DOHH2 (cell line): ENCODE measurements around the gene IMMP2L.

Experiments
- H3F3A ChIP-seq: fragments of 200-600 bp; sonication (generic), shearing (Covaris generic); 2 replicates; pipeline ENCODE4 v1.6.0; 2016; ENCODE audit warnings: antibody characterized with exemption, mild to moderate bottlenecking; ENCODE audit not compliant: control insufficient read depth, insufficient read depth
- H3K27ac ChIP-seq: fragments of 200-600 bp; sonication (generic); 2 replicates; pipeline ENCODE4 v1.5.1; 2014; ENCODE audit warnings: low read depth, mild to moderate bottlenecking, low read length, moderate library complexity
- H3K27me3 ChIP-seq: fragments of 200-600 bp; sonication (generic); 2 replicates; pipeline ENCODE4 v1.6.1; 2014; ENCODE audit warnings: mild to moderate bottlenecking, low read length, mixed read lengths; ENCODE audit not compliant: control insufficient read depth
- H3K36me3 ChIP-seq: fragments of 200-600 bp; sonication (generic); 2 replicates; pipeline ENCODE4 v1.6.1; 2014; ENCODE audit warnings: mild to moderate bottlenecking, low read length, moderate library complexity, mixed read lengths; ENCODE audit not compliant: control insufficient read depth
- H3K4me1 ChIP-seq: fragments of 200-600 bp; sonication (generic); 2 replicates; pipeline ENCODE4 v1.6.1; 2014; ENCODE audit warnings: mild to moderate bottlenecking, low read length, mixed read lengths; ENCODE audit not compliant: control insufficient read depth
- H3K4me2 ChIP-seq: fragments of 200-600 bp; sonication (generic); 2 replicates; pipeline ENCODE4 v1.6.0; 2014; ENCODE audit warnings: mild to moderate bottlenecking, low read length, moderate library complexity
- H3K4me3 ChIP-seq: fragments of 200-600 bp; sonication (generic); 2 replicates; pipeline ENCODE4 v1.5.1; 2014; ENCODE audit warnings: mild to moderate bottlenecking, low read length, mixed read lengths
- H3K79me2 ChIP-seq: fragments of 200-600 bp; sonication (generic); 2 replicates; pipeline ENCODE4 v1.6.1; 2014; ENCODE audit warnings: mild to moderate bottlenecking, low read length, mixed read lengths; ENCODE audit not compliant: control insufficient read depth
- H3K9me2 ChIP-seq: fragments of 200-600 bp; sonication (generic); replicated peaks from 2 replicates; pipeline ENCODE4 v1.6.1; 2014; ENCODE audit warnings: mild to moderate bottlenecking, low read length, mixed read lengths; ENCODE audit not compliant: control insufficient read depth
- H3K9me3 ChIP-seq: fragments of 200-600 bp; sonication (generic); 2 replicates; pipeline ENCODE4 v1.6.1; 2014; ENCODE audit warnings: antibody characterized with exemption, low read length, mixed read lengths; ENCODE audit not compliant: control insufficient read depth, insufficient read depth
- H4K20me1 ChIP-seq: fragments of 200-600 bp; sonication (generic); 2 replicates; pipeline ENCODE4 v1.6.0; 2014; ENCODE audit warnings: low read depth, mild to moderate bottlenecking, antibody characterized with exemption, low read length, moderate library complexity; ENCODE audit not compliant: control insufficient read depth, insufficient read depth
- EZH2phosphoT487 ChIP-seq: fragments of 200-600 bp; sonication (generic); IDR thresholded peaks from 2 replicates; pipeline ENCODE4 v1.6.1; 2017; ENCODE audit warnings: borderline replicate concordance, mild to moderate bottlenecking, antibody characterized with exemption, low read length, moderate library complexity, mixed read lengths
- TF ChIP-seq, protein P1 (sequence below): fragments of 200-600 bp; sonication (generic); IDR thresholded peaks from one replicate; pipeline ENCODE4 v1.5.1; 2014; ENCODE audit warnings: antibody characterized with exemption, mild to moderate bottlenecking, low read depth, low read length; ENCODE audit not compliant: poor library complexity, severe bottlenecking

IMMP2L gene

DNA sequence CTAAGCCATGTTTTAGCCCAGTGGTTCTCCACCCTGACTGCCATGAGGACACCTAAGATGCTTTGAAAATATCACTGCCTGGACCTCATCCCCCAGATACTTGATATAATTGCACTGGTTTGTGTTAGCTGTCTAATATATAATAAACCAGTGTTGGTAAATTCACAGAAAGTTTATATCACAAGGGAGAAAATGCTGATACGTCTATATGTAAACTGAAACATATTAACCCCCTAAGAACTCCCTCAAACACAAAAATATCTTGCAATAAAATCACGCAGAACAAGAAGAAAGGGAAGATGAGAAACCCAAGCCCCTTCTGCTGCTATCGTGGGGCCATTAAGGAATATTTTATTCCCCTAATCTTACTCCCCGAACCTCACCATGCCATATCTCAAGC is 8.2 kb downstream of the IMMP2L start:
- H3K36me3 ChIP-seq = peaks cover 95% of the 10 kb centered on the region

DNA sequence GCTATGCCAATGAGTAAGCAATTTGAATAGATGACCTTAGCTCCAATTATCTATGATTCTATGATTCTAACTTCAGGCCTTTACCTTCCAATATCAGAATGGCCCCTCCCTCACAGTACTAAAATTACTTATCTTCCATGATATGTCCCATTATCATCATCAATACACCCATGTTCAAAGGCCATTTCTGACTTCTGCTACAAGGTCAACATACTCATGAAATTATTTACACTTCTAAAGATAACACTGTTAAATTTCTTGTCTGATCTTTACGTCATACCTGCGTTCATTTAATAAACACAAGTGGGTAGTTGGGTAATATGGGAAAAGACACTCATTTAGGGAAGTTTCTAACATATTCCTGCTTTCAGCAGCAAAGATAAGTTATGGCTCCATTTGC is 21.2 kb downstream of the IMMP2L start:
- no peaks in the 10 kb centered on the region for H3F3A ChIP-seq
- H3K9me3 ChIP-seq = no peaks in the 10 kb centered on the region
- H3K36me3 ChIP-seq = peaks cover 32% of the 10 kb centered on the region
- H4K20me1 ChIP-seq = no peaks in the 10 kb centered on the region
- no peaks in the 10 kb centered on the region for H3K9me2 ChIP-seq
- H3K27ac ChIP-seq = no peak overlapping the region
- H3K27me3 ChIP-seq = no peaks in the 10 kb centered on the region
- H3K4me1 ChIP-seq = no peaks in the 10 kb centered on the region
- no peak overlapping the region for H3K4me3 ChIP-seq
- no peak for TF ChIP-seq EZH2phosphoT487
- TF ChIP-seq, protein P1, sequence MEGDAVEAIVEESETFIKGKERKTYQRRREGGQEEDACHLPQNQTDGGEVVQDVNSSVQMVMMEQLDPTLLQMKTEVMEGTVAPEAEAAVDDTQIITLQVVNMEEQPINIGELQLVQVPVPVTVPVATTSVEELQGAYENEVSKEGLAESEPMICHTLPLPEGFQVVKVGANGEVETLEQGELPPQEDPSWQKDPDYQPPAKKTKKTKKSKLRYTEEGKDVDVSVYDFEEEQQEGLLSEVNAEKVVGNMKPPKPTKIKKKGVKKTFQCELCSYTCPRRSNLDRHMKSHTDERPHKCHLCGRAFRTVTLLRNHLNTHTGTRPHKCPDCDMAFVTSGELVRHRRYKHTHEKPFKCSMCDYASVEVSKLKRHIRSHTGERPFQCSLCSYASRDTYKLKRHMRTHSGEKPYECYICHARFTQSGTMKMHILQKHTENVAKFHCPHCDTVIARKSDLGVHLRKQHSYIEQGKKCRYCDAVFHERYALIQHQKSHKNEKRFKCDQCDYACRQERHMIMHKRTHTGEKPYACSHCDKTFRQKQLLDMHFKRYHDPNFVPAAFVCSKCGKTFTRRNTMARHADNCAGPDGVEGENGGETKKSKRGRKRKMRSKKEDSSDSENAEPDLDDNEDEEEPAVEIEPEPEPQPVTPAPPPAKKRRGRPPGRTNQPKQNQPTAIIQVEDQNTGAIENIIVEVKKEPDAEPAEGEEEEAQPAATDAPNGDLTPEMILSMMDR = no peak
- peaks cover 3% of the 10 kb centered on the region; the same call in 1 of the 2 replicates for H3K79me2 ChIP-seq
- H3K4me2 ChIP-seq = no peak overlapping the region

More for the DNA sequence above, 8.2 kb downstream of the IMMP2L start:
- no peaks in the 10 kb centered on the region for H3K9me3 ChIP-seq
- H3K27me3 ChIP-seq = no peaks in the 10 kb centered on the region
- no peak overlapping the region for H3K27ac ChIP-seq
- no peaks in the 10 kb centered on the region for H3F3A ChIP-seq
- H3K4me3 ChIP-seq = no peak overlapping the region
- no peak overlapping the region for H3K4me2 ChIP-seq
- no peaks in the 10 kb centered on the region for H3K9me2 ChIP-seq
- no peaks in the 10 kb centered on the region for H3K4me1 ChIP-seq
- no peak for TF ChIP-seq EZH2phosphoT487
- TF ChIP-seq, protein P1 = no peak
- peaks cover 18% of the 10 kb centered on the region for H3K79me2 ChIP-seq
- H4K20me1 ChIP-seq = no peaks in the 10 kb centered on the region

DNA sequence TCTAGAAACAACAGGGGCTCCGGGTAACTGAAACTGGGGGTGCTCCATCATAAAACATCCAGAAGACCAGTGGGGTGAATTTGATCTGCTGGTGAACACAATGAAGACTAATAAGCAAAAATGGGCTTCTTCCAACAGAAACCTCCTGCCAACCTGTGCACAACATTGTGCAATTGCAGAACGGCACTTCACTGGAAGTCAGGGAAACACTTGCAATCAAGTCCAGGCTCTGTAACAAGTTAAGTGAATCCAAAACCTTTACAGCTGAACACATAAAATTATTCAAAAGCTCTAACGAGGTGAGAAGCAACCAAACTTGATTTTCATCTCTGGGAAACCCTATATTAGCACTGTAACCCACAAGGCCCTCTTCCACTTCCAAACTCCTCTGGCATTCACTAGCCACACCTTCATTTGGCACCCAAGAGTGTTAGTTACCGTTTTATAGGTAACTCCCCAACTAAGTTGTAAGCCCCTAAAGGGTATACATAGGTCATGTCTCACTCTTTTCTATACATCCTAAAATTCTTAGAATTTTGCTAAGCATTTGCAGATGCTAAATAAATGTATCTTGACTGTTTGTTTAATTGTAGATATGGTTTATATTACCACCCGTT is 22.0 kb downstream of the IMMP2L start:
- Histone ChIP-seq H3K79me2 (peaks cover 3% of the 10 kb centered on the region; the same call in 1 of the 2 replicates), H3K4me1 (peaks cover 6% of the 10 kb centered on the region), H3K27ac (no peak overlapping the region), H3K4me3 (no peak overlapping the region), H3K27me3 (no peaks in the 10 kb centered on the region), H3K36me3 (peaks cover 32% of the 10 kb centered on the region), H3F3A (no peaks in the 10 kb centered on the region), H3K9me3 (no peaks in the 10 kb centered on the region), H4K20me1 (no peaks in the 10 kb centered on the region), H3K9me2 (no peaks in the 10 kb centered on the region), H3K4me2 (no peak overlapping the region)
- TF ChIP-seq, protein P1 = no peak
- no peak for TF ChIP-seq EZH2phosphoT487

DNA sequence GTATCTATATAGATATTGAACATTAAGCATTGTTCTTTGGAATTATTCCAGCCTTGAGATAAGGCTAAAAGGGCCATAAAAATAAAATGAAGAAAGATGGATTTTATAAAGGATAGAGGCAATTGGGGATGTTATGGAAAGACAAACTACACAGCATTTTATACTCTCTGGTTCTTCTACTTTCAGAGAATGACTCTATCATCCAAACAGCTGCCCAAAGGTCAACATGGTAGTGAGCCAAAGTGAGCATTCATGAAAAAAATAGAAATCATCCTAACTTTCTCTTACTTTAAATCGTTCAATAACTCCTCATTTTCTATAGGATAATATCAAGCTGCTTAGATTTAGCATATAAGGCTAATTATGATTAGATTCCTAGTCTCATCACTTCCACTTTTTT is 25.2 kb downstream of the IMMP2L start:
- H3K79me2 ChIP-seq = no peaks in the 10 kb centered on the region
- peaks cover 12% of the 10 kb centered on the region for H3K4me1 ChIP-seq
- H3F3A ChIP-seq = no peaks in the 10 kb centered on the region; the same call in 1 of the 2 replicates
- no peak for TF ChIP-seq EZH2phosphoT487
- TF ChIP-seq, protein P1 = no peak
- H3K9me3 ChIP-seq = no peaks in the 10 kb centered on the region
- no peaks in the 10 kb centered on the region for H4K20me1 ChIP-seq
- peaks cover 12% of the 10 kb centered on the region for H3K36me3 ChIP-seq
- no peaks in the 10 kb centered on the region for H3K9me2 ChIP-seq
- H3K27me3 ChIP-seq = no peaks in the 10 kb centered on the region
- no peak overlapping the region for H3K4me2 ChIP-seq
- H3K4me3 ChIP-seq = no peak overlapping the region
- H3K27ac ChIP-seq = no peak overlapping the region
